Ureter (tissue), 1 donor: ENCODE results near the gene SORBS1. TPM values are rescaled to one million over a fixed set of nuclear protein-coding genes. Genes with fewer than 3 reads are reported as not detected.
"Not testable (repeated sequence)": the region's sequence is repeated elsewhere in the genome, so short reads cannot be mapped to it uniquely, and the experiment has no call there.

ENCODE experiments used
- DNase-seq: peaks from one replicate; pipeline ENCODE4 v3.0.0-alpha.2; 2020; ENCODE audit warnings: low spot score
- total RNA-seq: library from RNA; stranded (reverse); gene quantifications from one replicate; pipeline ENCODE4 v1.2.4, GENCODE V29; 2023
- donor health status: DM: yes; HTN: yes; CAD: no.

Gene SORBS1
- total RNA-seq, 1 donor from 2014 or later: 347 TPM

DNA sequence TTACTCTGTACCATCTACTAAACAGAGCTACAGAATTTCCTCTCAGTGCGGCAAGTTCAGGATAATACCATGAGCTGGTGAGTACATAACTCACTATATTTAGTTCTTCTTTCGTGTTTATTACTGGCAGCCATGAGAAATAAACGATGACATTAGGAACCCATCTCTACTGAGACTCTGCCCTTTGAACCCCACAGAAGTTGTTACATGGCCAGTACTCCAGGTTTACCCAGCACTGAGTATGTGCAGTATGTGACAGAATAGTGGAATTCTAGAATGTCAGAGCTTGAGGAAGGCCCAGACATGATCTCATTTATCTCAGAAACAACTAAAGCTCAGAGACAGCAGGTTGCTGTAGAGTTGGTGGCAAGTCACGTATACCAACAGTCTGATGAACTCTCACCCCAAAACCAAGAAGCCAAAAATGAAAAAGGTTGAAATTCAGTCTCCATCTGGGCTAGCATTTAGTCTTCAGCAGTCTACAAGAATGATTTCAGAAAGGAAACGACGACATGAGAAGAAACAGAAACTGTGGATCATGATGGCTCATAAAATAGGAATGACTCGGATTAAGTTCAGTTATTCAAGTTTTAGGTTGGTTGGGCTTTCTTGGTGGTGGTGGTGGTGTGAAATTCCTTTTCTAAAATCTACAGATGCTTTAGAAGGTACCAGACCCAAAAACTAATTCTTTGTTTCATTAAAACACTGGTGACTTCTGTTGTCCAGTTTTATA, 78.5 kb downstream of the SORBS1 start:
- DNase-seq: no peak

DNA sequence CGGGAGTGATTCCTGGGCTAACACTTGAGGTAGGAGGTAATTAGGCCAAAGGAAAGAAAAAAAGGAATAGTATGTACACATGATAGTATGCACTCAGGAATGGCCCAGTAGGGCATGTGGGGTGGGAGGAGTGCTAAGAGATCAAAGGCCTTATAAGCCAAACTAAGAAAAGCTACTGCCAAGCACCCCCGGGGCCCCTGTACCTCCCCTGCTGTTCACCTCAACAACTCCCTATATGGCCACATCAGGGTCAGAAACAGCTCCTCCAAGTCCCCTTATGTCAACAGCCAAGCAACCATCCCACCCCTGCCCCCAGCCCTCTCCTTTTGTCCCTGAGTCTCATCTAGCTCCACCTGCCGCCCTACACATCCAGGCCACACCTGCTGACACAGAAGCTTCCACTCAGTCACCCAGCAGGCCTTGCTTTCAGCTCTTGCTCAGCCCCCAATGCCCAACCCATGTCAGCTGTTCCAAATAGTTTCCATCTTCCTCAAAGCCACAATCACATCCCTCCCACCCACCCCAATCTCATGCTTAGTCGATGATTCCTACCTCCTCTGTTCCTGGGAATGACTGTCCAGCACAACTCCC, 80.2 kb downstream of the SORBS1 start:
- no peak for DNase-seq

DNA sequence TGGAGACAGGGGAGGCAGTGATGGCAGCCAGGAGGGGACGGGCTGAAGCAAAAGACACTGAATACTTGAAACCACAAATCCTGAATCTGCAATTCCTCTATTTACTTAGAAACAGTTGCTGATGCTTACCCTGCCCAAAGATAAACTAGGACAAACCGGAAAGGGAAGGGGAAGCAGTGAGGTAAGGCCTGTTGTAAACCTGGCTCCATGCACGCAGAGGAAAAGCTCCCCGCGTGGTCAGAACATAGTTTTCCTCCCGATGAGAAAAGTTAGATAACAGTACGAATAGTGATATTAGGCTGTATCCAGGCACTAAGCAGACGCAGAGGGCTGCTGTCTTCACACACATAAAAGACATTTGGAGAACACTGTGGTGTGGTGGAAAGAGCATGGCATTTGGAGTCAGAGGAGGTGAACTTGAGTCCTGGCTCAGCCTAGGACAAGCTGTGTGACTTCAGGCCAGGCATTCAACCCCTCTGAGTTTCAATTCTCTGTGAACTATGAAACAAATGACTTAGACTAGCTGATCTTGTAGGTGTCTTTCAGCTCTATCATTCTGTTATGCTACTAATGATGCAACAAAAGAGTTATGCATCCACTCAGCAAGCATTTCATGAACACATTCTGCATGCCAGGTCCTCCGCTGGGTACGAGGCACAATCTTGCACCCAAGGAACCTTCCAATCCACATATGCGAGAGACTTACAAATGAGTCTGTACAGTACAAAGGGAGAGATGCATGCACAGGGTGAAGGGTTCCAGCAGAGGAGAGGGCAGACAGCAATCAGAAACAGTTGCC, 80.9 kb downstream of the SORBS1 start:
- DNase-seq: no peak

DNA sequence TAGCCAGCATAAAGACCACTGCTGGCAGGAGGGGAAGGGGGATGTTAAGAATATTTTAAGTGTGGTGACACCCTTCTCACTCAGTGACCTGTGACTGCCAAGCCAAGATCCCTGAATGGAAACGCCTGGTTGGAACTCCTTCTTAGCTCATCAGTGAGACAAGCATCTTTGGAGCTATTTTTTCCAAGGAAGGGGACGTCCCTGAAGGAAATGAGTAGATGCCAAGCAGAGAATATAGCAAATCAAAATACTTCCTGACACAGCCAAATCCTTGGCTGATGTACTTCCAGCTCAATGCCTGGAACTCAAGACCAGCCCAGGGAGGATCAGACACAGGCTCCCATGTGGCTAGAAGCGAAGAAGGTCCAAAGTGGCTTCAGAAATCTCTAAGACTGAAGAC, 82.2 kb downstream of the SORBS1 start:
- DNase-seq: no peak

DNA sequence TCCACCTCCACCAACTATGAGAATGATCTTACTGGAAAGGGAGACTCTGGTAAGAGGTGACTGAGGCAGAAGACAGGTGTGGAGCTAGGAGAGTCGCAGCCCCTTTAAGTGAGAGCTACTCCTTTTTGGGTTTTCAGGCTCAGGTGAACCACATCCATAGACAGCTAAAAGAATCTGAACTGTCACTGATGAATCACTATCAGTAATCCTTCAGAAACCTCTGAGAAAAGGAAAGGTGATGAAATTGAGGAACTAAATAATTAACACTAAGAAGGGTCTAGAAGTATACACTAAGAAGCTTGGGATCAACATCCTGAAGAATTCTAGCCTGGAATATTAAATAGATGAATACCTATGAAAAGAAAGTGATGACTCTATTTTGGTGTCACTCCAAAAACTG, 83.0 kb downstream of the SORBS1 start:
- DNase-seq: no peak

DNA sequence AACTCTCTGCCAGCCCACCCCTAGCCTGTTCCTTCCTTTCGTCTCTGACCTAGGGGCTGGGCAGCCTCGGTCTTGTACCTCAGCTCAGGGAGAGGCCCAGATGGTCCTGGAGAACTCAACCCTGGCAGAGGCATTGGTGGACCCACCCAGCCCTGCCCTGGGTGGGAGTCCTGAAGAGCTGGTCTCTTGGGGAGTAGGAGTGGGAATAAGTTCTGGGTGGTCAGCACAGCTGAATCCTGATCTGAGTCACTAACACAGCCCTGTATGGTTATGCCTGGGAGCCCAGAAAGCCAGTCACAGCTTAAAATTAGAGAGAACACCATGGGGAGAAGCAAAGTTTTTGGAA, 84.0 kb downstream of the SORBS1 start:
- DNase-seq: no peak

DNA sequence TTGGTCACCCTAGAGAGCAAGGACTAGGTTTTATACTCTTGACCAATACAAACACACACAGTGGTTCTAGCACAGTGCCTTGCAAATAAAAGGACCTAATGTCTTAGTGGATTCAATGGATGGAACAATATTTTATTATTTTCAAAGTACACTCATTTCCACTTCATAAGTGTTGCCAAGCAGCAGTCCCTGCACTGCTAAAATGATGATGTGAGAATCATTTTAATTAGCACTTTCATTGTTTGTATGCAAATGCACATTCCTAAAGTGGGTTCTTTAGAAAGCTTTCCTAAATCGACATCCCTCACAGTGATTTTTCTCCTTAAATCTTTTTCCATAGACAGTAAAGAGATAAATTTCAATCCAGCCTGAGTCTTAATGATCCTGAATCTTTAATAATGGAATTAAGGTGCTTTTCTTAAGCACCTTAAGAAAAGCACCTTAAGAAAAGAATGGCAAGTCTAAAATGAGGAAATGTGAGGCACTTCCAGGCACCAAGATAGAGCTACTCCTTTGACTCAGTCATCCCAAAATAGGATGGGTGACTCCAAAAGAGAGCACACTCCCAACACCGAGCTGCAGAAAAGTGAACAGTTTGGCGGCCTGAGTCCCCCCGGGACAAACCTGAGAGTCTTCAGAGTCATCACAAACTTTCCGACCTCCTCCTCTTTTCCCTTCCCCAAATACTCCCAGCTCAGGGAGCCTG, 84.5 kb downstream of the SORBS1 start:
- DNase-seq: no peak

DNA sequence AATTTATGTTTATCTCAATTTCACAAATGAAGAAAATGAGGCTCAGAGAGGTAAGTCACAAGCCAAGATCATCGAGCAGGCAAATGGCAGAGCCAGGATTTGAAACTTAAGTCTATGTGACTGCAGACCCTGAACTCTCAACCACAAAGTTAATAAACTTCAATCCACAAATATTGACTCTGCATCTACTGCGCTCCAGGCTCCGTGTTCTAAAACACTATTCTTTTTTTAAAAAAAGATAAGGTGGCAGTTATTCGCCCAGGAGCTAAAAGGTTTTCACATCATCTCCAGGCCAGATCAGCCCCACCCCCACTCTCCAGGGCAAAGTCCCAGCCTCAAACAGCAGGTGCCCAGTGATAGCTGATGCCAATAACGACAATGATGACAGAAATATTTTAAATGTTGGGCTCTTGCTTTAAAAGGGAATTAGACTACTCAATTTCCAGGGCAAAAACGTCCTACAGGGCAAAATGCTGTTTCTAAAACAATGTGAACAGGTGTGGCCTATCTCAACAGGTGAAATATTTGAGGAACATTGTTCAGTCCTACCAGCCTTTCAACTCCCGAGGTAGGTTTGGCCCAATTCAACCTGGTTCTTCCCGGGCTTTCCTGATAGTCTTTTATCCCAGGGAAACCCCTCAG, 85.2 kb downstream of the SORBS1 start:
- no peak for DNase-seq

DNA sequence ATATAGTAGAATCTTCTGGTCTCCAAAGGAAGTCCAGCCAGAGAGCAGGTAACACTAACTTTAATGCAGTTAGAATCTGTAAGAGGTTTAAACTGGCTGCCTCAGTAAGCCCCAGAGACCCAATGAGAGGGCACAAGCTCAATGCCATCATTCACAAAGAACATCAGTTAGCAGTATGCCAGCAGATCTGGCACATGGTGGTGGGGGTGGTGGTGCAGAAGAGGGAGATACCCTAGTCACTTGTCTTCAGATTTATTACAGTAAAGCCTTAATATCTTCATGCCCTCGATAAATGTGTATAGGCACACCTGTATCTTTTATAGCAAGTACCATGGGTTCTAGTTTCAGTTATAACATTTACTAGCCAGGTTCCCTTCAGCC, 86.2 kb downstream of the SORBS1 start:
- no peak for DNase-seq

DNA sequence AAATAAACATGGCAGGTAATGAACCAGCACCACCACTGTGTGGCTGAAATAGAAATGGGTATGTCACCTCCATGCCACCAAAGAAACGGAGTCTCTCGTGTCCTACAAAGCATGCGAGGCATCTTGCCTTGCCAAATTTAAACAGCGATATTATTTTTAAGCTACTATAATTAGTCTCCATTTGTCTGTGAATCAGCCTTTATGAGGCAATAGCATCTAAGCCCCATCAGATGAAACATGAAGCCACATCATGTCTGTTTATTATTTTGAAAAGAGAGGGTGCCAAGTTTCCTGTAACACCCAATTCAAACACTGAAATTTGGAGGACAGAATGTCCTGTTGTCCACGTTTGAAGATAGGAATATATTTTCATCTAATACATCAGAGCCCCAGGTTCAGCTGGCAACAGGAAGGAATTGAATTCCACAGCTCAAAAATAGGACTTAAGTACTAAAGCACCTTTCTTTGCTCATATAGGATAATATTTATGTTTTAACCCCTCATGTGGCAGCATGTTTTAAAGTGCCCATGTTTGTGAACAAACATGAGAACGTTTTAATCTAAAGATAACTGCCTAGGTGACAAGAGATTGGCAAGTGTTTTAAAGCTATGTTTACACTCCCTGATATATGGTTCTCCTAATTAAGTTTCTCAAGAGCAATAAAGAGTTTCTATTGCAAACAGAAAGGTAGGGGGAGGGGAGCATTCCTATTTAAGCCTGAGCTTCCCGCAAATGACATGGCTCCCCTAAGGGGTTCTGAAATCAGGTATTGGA, 86.8 kb downstream of the SORBS1 start:
- no peak for DNase-seq

DNA sequence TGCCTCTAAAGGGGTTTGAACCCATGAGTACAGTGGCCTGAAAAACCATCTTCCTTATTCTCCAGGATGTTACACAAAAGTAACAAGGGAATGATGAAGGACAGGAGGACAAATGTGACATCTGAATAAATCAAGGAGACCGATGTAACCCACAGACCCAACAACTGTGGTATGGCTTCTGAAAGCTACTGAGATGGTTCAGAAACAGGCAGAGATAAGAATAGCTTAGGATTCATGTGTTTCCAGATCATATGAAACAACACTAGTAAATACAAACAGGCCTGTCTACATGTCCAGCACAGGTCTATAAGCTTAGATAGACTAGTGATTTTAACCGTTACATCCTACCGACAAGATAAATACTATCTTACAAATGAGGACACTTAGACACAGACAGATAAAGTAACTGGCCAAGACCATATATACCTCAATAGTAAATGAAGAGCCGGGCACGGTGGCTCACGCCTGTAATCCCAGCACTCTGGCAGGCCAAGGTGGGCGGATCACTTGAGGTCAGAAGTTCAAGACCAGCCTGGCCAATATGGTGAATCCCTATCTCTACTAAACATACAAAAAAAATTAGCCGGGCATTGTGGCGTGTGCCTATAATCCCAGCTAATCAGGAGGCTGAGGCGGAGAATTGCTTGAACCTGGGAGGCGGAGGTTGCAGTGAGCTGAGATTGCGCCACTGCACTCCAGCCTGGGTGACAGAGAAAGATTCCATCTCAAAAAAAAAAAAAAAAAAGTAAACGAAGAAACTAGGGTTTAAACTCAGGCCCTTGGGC, 88.7 kb downstream of the SORBS1 start:
- DNase-seq: no peak

DNA sequence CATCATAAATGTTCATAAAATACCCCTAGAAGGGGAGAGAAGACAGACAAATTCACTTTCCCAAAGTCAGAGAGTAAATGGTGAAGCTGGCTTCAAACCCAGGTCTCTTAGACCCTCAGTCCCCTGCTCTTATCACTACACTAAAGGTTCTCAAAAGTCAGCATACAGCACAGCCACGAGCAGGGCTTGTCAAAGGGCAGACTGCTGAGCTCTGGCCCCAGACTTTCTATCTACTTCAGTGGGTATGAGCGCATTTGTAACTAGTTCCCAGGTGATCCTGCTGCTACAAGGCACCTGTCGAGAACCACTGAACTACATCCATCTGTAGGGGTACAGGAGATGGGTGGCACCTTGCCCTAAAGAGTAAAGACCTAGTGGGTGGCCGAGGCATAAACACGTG, 91.5 kb downstream of the SORBS1 start:
- no peak for DNase-seq

DNA sequence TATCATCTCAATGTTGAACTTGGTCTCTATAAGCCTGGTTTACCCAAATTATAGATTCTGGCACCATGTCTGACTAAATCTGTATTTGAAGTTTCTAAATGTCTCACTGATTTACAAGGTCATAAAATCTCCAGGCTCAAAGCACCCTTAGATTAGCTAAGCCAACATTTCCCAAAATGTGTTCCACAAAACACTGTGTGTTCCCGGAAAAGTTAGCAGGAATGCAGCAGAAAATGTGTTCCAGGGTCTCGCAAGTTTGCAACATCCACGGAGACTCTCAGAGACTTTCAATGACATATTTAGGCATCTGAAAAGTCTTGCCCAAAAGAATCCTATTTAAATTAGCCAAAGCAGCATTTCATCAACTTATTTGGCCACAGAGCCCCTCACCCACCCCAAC, 91.9 kb downstream of the SORBS1 start:
- DNase-seq: no peak

DNA sequence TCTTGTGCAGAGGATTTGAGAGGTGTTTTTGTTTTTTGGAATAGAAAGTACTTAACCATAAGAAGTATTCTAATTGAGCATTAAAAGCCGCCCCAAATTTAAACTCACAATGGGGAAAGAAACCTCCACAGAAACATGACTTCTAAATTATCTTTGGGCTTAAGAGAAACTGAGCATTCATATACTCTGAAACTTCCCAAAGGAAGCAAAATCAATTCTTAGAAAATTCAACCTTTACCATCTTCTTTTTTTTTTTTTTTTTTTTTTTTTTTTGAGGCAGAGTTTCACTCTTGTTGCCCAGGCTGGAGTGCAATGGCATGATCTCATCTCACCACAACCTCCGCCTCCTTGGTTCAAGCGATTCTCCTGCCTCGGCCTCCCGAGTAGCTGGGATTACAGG, 93.5 kb downstream of the SORBS1 start:
- DNase-seq: not testable (repeated sequence)

DNA sequence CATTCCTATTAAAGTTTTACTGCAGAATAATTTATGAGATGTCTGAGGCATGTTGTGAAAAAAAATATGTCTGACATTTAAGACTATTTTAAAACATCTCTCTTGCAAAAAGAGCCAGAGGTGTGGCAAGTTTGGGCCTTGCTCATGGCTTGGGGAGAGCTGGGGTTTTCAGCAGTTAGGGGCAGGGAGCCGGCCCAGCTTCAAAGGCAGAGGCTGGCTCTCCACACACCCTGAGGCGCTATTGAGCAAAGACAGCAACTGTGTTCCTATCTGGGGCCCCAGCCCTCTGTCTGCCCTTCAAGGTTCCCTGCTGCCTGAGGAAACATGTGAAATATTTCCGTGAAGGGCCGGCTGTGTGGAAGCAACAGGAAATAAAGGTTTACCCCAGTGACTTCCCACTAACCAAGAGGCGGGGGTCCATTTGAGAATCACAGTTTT, 94.0 kb downstream of the SORBS1 start:
- peak; percentile 55 for DNase-seq

DNA sequence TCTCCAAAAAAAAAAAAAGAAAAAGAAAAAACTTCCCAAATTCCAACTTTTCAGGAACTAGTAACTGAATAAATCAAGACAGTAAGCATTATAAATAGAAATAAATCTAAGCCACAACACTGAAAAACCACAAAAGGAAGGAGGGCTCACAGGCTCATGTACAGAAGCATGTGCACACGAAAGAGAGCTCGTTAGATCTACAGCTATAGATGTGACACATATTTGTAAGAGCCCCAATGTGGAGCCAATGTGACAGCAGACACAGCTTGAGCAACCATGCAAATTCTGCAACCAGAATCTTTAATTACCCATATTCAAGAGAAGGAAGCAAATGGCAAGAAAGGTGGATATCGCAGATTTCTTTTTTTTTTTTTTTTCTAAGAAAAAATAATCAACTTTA, 94.7 kb downstream of the SORBS1 start:
- DNase-seq: no peak

DNA sequence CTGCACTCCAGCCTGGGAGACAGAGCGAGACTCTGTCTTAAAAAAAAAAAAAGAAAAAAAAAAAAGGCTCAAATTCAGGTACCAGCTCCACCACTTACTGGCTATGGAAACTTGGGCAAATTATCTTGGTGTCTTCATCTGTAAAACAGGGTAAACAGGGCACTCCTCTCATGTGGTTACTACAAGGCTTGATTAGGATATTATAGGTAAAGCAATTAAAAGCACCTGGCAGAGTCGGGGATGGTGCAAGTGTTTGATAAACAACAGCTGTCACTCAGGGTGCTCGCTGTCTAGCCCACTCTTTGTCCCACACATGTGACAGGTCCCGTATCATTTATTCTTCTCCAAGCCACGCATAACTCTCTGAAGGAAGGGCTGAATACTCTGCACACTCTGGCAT, 96.9 kb downstream of the SORBS1 start:
- DNase-seq: no peak

DNA sequence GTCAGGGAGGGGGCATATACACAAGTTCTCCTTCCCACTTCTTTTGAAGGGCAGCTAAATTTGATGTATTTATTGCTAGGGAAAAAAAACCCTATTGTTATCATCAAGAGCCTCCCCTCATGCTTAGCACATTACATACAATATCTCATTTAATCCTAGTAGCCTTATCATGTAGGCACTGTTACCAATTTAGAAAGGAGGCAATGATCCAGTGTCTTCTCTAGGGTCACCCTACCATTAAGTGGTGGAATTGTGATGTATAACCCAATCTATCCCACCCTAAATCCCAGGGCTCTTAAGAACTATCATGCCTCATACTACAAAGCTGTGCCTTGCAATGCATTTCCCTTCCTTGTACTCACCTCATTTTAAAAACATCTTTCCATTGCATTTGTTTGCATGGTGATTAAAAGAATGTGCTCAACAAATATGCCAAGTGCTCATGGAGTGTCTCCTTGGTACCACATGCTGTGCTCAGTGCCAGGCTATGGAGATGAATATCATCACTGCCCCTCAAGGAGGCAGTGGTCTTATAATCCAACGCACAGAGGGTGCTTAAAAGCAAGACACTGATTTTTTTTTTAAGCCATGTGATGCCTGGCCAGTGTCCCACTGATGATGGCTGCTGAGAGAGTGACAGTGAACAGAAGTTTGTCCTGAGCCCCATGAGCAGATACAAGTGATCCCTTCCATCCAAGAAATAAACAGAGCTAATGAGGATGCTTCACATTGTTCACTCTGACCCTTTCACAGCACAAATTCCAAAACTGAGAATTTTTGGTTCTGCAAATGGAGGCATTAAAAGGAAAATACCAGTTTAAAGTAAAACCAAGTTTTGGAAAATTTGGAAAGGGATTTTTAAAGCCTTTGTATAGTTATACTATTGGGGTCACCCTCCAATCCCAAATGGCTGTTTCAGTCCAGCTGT, 98.2 kb downstream of the SORBS1 start:
- no peak for DNase-seq

DNA sequence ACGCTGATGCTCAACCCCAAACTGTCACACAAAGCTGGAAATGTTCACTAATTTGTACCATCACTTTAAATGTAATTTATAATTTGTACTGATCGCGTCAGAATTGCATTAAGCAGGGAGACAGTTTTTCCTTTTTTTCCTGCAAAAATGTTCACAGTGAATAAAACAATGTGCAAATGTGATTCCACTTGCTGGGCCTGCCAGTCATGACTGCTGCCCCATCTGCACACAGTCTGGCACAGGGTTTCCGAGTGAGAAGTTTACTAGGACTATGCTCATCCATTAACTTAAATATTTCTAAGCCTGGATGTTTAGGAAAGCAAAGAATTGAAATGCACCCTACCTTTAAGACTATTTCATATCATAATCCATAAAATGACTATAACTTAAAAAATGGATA, 99.6 kb downstream of the SORBS1 start:
- no peak for DNase-seq
